Lower leg skin (tissue), 3 donors: ENCODE results near the gene CABYR.

Source experiments
- POLR2A ChIP-seq, 2 donors: fragments of 450-650 bp; IDR thresholded peaks; one replicate each; pipeline ENCODE4 v1.6.1; 2016 to 2017; ENCODE audit warnings: antibody characterized with exemption in 2 of 2, mild to moderate bottlenecking in 1 of 2, moderate library complexity in 1 of 2
- TF ChIP-seq, protein P1 (sequence below), 3 donors: fragments of 450-650 bp; IDR thresholded peaks; one replicate each; pipeline ENCODE4 v1.5.1; 2016; ENCODE audit warnings: antibody characterized with exemption in 3 of 3, mild to moderate bottlenecking in 3 of 3, moderate library complexity in 2 of 3

- TF ChIP-seq POLR2A (IDR thresholded peaks at IDR 0.05): no peak
- TF ChIP-seq, protein P1, sequence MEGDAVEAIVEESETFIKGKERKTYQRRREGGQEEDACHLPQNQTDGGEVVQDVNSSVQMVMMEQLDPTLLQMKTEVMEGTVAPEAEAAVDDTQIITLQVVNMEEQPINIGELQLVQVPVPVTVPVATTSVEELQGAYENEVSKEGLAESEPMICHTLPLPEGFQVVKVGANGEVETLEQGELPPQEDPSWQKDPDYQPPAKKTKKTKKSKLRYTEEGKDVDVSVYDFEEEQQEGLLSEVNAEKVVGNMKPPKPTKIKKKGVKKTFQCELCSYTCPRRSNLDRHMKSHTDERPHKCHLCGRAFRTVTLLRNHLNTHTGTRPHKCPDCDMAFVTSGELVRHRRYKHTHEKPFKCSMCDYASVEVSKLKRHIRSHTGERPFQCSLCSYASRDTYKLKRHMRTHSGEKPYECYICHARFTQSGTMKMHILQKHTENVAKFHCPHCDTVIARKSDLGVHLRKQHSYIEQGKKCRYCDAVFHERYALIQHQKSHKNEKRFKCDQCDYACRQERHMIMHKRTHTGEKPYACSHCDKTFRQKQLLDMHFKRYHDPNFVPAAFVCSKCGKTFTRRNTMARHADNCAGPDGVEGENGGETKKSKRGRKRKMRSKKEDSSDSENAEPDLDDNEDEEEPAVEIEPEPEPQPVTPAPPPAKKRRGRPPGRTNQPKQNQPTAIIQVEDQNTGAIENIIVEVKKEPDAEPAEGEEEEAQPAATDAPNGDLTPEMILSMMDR (IDR thresholded peaks at IDR 0.05): no peak
Observed at GRCh38 chr18:24128700-24129099, 10.2 kb upstream of the CABYR start.
